ENCODE measurements around the gene SOAT2.

DNA sequence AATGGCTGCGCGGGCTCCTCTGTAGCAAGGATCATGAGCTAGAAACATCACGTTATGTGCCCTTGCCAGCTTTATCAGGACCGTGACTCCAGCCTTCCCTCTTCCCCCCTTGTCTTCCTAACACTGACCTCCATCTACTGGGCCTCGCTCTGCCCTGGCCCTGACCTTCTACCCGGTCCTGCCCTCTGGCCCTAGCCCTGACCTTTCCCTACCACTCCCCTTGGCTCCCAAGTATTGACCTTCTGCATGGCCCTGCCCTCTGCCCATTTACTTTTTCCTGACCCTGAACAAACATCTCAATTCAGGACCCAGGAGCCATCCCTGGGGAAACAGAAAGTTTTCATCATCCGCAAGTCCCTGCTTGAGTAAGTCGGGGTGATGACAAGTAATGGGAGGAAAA lies 2.0 kb downstream of the SOAT2 start:
- TF ChIP-seq POLR2A (IDR thresholded peaks at IDR 0.05): no peak
- TF ChIP-seq, protein P1, sequence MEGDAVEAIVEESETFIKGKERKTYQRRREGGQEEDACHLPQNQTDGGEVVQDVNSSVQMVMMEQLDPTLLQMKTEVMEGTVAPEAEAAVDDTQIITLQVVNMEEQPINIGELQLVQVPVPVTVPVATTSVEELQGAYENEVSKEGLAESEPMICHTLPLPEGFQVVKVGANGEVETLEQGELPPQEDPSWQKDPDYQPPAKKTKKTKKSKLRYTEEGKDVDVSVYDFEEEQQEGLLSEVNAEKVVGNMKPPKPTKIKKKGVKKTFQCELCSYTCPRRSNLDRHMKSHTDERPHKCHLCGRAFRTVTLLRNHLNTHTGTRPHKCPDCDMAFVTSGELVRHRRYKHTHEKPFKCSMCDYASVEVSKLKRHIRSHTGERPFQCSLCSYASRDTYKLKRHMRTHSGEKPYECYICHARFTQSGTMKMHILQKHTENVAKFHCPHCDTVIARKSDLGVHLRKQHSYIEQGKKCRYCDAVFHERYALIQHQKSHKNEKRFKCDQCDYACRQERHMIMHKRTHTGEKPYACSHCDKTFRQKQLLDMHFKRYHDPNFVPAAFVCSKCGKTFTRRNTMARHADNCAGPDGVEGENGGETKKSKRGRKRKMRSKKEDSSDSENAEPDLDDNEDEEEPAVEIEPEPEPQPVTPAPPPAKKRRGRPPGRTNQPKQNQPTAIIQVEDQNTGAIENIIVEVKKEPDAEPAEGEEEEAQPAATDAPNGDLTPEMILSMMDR (IDR thresholded peaks at IDR 0.05): no peak

Measured in uterus (tissue), 2 donors.